AG08395 (cell line): Measurements from ENCODE around the gene NFIX.

ENCODE experiments used
- DNase-seq: peaks from one replicate; pipeline ENCODE4 v3.0.0; 2012; ENCODE audit warnings: mixed read lengths, low spot score

NFIX gene

DNA sequence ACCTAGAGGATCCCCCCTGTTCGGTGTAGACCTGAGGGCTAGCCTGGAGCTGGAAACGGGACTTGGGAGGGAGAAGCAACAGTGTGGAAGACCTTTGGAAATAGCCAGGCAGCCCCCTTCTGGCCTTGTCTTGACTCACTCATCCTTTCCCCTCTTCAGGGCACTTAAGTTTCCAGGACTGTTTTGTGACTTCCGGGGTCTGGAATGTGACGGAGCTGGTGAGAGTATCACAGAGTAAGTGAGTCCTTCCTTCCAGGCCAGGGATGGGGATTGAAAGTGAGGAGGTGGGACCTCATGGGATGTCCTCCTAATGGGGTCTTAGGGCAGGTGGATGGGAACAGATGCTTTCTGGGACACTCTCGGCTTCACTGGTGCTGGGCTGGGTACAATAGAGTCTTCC is 78.0 kb downstream of the NFIX start:
- no peak for DNase-seq

DNA sequence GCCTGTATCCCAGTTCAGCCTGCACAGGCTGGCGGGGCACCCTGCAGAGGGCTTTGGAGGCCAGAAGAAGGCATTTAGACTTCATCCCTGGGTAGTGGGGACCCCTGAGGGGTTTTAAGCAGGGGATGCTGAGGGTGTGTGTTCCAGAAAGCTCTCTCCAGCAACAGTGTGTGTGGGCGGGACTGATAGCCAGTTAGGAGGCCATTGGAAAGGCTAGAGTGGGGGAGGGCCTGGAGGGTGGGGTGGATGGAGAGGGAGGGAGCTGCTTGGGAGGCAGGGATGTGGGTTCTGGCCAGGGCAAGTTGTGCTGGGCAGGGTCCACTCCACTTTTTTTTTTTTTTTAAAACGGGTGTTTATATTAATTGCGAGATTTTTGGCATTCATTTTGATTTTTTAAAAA is 79.1 kb downstream of the NFIX start:
- no peak for DNase-seq

DNA sequence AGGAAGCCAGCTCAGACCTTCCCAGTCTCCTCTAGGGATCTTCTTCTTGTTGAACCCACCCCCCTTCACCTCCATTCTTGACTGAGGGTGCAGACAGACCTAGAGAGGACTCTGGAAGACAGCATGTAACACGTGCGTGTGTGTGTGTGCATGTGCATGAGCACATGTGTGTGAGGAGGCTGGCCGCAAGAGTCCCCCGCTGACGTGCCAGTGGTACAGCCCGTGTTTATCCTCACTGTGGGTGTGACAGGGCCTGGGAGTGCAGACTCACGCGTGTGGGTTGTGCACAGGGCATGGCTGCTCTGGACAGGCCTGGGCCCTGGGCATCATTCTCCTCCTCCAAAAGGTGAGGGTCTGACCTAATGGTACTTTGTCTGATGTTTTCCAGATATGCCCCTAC is 81.0 kb downstream of the NFIX start:
- DNase-seq = no peak

DNA sequence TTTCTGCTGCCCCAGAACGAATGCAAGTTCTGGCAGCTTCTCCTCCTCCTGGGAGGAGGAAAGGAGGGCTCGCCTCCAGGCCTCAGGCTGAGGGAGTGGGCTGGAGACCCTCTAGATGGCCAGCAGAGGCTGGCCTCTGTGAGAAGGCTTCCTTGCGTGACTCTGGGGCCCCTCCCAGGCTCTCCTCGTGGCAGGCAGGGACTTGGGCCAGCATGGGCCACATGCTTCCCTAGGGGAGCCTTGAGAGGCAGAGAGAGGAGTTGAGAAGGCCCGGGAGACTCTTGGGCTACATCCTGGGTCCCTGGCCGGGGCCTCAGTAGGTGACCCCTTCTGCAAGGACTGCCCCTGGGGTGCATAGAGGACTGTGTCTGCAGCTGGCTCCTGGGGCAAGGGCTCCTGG is 81.5 kb downstream of the NFIX start:
- no peak for DNase-seq

DNA sequence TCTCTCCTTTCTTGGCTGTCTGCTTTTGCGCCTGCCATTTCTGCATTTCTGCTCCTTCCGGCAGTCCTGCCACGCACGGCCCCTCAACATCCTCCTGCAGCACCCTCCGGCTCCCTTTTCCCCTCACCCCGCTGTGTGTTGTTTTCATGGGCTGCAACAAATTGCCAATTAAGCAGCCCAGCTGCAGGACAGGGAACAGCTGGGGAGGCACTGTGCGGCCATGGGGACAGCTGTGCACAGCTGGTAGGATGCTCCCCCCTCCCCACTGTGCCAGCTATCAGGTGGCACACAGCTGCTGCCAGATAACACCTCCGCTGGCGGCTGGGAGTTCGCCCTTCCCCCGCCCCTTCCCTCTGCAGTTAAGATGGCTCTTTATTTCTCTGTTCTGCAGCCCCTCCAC is 82.0 kb downstream of the NFIX start:
- no peak for DNase-seq

DNA sequence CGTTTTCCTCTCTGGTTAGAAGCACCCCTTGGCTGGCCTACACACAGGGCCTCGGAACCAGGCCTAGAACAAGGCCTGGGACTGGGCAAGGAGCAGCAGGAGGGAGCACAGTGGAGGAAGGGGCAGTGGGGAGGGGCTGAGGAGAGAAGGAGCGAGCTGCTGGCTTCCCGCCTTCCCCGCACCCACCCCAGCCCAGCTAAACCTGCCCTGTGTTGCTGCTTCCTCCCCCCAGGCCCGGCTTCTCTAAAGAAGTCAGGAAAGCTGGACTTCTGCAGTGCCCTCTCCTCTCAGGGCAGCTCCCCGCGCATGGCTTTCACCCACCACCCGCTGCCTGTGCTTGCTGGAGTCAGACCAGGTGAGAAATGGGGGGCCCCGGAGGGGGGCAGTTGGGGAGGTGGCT is 83.1 kb downstream of the NFIX start:
- no peak for DNase-seq

DNA sequence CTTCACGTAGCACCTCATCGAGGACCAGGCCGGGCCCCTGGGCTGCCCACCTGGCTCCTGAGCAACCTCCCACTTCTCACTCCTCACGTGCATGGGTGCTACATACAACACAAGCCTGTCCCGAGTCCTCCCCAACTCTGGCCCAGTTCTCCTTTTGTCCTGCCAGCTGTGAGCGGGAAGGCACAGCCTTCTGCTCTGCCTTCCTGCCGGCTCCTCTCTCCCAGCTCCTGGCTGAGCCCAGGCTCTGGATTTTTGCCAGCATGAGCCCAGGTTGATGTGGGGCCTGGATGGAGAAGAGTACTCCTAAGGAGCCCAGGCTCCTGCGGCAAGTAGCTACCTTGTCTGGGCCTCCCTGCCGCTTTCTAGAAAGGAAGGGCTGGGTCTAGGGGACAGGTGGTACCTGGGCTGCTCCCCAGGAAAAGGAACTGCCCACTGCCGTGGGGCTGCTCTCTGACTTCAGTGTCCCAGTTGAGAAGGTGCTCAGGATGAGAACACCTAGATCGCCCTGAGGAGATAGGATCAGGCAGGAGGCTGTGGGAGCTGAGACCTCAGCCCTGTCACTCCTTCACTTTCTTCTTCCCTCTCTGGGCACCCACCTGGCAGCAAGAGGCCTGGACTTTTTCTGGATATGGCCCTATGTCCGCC is 83.7 kb downstream of the NFIX start:
- no peak for DNase-seq

DNA sequence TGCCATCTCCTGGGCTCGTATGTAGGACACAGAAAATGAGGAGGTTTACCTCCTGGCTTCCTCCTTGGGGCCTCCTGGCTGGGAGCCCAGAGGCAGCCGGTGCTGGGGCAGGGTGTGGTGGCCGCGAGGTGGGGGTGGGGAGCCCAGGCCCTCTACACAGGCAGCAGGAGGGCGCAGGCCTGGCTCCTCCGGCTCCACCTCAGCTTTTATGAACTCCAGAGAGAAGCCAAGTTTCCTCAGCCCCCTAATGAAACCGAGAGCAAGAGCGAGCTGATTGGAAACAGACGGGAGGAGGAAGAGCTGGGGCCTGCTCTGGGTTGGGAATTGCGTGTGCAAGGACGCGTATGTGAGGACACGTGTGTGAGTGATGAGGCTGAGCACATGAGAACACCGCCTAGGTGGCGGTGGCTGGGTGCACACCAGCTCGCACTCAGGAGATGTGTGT is 84.3 kb downstream of the NFIX start:
- DNase-seq = peak; percentile 65

DNA sequence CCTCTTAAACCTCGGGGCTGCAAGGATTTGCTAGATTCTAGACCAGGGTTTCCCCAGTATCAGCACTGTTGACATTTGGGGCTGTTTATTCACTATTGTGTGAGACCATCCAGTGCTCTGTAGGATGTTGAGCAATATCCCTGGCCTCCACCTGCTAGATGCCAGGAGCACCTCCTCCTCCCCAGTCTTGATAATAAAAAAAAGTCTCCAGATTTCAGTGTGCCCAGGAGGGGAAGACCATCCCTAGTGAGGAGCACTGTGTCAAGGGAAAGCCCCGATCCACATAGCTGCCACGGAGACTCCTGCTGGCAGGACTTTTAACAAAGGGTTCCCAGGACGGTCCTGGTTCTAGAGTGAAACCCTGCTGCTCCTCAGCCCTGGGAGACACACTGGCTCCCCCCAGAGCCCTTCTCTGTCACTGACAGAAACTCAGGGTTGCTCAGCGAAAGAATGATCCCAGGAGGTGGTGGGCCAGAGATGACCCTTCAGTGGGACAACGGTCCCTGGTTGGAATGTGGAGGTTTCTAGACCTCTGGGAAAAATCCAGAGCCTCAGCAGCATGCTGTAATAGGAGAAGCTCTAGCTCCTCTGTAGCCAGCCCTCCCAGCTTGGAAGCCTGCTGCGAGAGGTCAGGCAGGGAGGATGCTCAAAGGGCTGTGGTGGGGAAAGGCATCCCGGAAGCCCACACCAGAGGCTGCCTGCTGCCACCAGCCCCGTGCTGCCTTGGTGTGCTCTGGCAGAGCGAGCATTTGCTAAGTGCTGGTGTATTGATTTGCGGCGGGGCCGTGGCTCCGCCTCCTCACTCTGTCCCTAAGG is 87.1 kb downstream of the NFIX start:
- no peak for DNase-seq

DNA sequence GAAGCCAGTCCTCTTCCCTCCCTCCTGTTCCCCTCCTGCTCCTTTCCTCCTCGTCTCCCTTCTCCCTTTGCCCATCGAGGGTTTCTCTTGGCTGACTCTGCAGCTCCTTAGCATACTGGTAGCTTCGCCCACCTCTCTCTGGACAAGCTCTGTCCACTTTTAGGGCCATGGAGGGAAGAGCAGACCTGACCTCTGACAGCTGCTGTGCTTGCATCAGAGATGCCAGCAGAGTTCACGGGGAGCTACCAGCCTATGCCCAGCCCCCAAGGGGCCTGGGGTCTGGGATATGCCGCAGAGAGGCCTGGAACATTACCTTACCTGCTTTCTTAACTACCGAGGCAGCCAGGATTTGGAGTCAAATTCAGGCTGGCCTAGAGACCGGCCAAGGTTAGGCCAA is 87.7 kb downstream of the NFIX start:
- DNase-seq = no peak

DNA sequence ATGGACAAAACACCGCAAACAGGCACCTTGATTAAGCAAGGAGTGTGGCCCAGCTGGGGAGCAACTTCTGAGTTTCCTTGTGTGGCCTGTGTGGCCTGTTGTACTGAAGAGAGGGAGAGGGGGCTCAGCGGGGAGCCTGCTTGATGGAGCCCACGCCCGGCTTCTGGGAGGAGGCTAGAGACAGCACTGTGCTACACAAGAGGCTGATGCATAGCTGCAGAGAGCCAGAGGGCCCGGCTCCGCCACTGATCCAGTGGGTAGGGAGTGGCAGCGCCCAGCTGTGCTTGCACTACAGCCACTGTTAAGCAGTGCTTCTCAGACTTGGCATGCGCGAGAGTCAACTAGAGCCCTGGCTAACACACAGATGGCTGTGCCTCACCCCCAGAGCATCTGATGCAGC is 88.4 kb downstream of the NFIX start:
- no peak for DNase-seq

DNA sequence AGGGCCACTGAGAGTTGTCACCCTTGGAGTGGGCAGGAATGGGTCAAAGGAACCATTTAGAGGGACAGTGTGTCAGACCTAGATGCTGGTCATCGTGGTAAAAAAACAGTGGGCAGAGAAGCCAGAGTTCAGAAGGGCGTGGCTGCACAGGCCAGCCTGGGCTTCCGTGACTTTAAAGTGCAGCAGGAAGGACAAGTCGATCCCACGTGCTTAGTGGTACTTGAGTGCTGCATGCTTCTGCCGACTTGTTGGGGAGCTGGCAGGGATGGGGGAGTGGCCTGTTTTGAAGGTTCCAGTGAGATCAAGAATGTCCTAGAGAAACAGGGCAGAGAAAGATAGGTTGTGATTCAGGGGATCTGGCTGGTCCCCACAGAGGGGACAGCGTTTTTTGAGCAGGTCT is 90.4 kb downstream of the NFIX start:
- no peak for DNase-seq

DNA sequence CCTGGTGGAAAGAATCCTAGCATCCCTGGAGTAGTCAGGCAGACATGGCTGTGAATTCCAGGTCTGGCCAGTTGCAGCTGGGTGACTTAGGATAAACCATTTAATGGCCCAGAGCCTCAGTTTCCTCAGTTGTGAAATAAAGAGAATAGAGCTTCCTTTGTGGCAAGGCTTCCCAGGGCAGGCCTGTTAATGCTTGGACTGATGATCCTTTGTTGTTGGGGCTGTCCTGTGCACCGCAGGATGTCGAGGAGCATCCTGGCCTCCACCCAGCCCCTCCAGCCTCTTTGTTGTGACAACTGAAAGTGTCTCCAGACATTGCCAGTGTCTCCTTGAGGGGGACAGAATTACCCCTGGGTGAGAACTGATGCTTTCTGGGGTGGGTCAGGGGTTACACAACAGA is 91.1 kb downstream of the NFIX start:
- DNase-seq = no peak

DNA sequence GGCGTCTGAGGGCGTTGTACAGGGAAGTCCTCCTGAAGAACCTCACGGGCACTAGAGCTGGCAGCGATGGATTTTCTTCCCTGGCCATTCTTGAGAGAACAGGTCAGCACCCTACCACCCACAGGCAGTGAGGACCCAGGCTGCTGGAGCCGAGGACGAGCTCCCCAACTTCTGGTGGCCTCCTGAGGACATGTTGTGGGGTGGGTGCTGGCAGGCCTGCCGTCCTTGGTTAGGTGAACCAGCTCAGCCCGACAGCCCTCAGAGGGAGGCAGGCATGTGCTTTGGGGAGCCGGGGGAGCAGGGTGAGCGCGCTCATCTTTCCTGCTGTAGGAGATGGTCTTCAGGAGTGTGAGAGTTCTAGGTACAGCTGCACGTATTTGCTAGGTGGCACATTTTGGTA is 92.0 kb downstream of the NFIX start:
- DNase-seq = no peak

DNA sequence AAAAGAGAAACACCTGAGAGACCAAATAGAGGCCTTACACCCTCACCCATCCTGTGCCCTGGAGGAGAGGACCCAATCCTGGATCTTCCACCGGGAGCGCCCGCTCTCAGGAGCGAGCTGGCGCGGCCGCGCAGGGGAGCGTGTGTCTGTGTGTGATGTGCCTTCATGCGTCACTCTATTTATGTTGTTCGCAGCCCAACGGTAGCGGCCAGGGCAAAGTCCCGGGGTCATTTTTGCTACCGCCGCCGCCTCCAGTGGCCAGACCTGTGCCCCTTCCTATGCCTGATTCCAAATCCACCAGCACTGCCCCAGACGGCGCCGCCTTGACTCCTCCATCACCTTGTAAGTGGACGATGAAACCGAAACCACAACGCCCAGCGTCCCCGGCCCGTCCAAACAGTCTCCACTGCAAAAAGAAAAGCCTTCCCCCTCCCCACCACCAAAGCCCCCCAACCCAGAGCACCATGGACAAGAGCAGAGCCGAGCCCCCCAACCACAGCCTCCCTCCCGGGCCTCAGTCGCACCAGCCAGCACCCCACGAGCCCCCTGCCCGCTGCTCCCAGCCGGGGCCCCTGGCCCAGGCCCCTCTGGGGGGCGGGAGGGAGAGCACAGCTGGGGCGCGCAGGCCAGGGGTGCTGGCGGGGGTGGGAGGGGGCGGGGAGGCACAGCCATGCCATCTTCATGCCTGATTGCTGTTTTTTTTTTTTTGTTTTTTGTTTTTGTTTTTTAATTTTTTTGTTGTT is 92.7 kb downstream of the NFIX start:
- no peak for DNase-seq

DNA sequence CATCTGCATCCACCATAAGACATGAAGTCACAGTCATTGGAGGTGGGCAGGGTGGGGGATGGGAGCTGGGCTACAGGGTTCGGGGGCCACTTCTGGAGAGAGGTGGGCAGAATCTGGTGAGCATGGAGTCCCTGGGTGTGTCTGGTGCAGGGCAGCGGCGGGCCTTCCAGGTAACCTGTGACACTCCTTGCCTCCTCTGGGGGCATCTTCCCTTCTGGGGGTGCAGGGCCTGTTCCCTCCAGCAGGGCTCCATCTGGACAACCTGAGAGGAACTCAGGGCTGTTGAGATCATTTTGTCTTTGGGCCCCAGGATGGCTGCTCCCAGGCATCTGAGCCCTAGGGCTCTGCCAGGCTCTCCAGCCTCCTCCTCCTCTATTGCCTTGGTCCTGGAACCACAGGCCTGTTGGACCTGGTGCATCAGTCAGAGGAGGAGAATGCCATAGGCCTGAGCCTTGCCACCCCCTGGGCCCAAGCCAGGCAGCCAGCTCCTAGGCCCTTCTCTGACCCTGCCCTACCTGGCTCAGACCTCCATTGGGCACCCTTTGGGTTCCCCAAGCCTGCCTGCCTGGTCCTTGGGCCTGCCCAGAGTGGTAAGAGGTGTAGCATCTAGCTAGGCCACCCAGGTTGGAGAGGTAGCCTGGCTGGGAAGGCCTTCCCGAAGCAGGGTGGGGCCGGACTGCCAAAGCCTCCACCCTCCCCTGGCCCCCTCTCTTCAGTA is 94.0 kb downstream of the NFIX start:
- no peak for DNase-seq

DNA sequence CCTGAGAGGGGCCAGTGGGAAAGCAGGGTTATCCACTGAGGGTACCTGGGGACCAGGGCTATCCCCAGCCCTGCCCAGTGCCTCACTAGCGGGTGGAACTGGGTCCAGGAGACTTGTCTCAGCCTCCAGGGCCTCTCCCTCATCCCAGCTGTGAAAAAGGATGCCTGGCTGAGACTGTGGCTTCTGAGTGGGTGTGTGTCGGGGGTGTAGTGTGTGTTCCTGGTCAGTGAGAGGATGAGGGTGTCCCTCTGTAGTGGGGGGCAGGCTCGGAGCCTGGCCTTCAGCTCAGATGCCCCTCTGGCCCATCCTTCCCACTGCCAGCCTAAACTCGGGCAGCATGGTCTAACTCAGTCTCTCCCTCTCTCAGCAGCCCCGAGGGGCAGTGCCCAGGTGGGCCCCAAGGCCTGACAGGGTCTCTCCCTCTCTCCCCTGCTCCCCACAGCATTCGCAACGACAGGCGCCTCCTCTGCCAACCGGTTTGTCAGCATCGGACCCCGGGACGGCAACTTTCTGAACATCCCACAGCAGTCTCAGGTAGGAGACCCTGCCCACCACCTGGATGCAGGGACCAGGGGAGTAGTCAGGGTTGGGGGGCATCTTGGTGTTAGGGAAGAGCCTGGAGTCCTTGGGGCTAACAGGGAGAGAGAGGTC is 94.7 kb downstream of the NFIX start:
- no peak for DNase-seq

DNA sequence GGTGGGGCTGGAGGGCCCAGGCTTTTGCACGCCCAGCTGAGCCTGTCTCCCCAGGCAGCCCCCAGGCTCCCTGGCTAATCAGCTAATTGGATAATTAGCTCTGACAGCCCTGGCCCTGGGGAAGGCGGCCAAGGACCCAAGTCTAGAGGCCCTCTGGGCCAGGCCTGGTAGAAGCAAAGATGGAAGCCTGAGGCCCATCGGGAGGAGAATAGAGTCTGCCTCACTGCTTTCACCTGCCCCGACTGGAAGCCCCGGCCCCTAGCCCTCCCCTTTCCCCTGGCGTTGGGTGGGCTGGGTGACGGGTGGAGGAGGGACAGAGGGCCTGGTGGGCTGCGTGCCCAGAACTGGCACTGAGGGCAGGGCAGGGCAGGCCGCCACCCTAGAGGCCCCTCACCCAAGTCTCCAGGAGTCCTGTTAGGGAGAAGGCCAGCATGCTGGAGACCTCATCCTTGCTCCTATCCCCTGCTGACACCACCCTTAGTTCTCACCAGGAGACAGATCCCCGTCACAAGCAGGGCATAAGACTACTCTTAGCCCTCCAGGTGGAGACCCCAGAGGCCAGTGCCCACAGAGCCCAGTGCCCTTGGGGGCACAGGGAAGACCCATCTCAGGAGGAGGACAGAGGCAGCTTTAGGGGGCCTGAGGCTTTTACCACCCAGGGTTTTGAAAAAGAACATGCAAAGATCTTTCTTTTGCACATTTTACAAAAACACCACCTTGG is 95.4 kb downstream of the NFIX start:
- DNase-seq = no peak

DNA sequence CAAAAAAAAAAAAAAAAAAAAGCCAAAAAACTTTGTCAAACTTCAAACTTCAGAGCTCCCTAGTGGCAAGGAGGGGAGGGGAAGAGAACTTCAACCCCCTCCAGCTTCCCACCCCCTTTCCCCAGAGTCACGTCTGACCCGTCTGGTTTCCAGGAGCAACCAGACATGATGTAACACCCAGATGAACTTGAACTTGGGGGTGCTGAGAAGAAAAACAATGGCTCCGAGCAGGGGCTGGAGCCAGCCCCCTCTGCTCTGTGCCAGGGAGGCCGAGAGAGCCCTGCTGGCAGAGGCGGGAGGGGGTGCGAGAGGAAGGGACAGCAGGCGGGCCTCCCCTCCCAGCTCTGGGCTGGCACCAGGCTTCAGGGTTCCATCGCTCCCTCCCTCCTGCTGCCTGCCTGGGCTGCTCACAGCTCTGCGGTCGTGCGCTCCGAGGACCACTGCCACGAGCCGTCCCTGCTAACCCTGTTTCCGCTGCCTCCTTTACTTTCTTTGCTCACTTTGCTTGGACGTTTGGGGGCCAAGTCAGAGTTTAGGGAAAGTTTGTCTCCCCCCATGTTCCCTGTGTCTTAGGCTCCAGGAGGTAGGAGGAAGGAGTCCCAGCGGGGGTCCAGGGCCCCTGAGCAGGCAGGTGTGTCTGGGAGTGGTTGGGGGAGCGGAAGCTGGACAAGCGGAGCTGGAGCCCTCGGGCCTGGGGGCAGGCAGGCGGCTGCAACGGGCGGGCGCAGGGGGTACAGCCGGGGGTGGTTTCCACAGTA is 96.3 kb downstream of the NFIX start:
- DNase-seq = peak; percentile 75

DNA sequence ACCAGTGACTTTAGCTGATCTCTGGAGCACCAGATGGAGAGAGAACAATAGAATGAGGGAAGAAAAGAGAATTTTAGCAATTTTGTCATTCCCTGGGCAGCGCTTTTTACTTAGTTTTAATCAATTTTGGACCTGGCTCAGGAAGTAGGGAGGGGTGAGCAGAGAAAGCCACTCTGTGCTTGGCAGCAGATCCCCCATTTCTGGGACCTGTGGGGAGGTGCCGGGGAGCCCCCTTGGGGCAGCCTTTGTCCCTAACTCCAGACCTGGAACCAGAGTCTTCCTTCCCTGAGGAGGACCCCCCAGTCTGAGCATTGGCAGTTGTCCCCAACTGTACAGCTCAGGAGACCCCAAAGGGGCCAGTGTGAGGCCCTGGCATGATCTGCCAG is 96.9 kb downstream of the NFIX start:
- DNase-seq = no peak
